Measurements from ENCODE around the gene GPRASP2.

The GPRASP2 gene

GRCh38 chrX:102745513-102745856 is 33.2 kb downstream of the GPRASP2 start:
- no peak for DNase-seq (ENCODE audit: insufficient read length, low spot score)
- no peak for FAIRE-seq
- no peak for TF ChIP-seq CTCF (IDR thresholded peaks at IDR 0.05; ENCODE audit: insufficient read depth, missing control alignments)

GRCh38 chrX:102745857-102746584 is 33.8 kb downstream of the GPRASP2 start:
- DNase-seq (ENCODE audit: insufficient read length, low spot score), result no peak
- TF ChIP-seq CTCF (IDR thresholded peaks at IDR 0.05; ENCODE audit: insufficient read depth, missing control alignments), result no peak
- FAIRE-seq, result no peak

- no peak for TF ChIP-seq CTCF (IDR thresholded peaks at IDR 0.05; ENCODE audit: insufficient read depth, missing control alignments)
- DNase-seq (ENCODE audit: insufficient read length, low spot score) (no peak), FAIRE-seq (no peak)
Observed at GRCh38 chrX:102765217-102765616, 53.0 kb downstream of the GPRASP2 start.

DNA sequence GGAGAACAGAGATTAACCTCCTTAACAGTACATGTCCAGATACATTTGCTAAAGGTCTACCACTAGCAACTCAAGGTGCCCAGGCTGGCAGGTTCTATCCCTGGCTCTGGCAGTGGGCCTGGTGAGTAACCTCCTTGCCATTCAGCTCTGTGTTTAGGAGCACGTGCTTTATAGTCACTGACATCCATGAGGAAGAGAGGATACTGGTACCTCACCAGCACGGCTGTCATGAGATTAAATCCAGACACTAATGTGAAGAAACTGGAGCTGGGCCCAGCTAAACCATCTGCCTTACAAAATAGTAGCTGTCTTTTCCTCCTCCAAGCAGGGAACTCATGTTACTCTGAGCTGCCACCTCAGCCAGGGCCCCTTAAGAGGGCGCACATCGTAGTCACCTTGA is 53.6 kb downstream of the GPRASP2 start:
- FAIRE-seq (no peak), DNase-seq (ENCODE audit: insufficient read length, low spot score) (no peak)
- TF ChIP-seq CTCF (IDR thresholded peaks at IDR 0.05; ENCODE audit: insufficient read depth, missing control alignments), result no peak

DNA sequence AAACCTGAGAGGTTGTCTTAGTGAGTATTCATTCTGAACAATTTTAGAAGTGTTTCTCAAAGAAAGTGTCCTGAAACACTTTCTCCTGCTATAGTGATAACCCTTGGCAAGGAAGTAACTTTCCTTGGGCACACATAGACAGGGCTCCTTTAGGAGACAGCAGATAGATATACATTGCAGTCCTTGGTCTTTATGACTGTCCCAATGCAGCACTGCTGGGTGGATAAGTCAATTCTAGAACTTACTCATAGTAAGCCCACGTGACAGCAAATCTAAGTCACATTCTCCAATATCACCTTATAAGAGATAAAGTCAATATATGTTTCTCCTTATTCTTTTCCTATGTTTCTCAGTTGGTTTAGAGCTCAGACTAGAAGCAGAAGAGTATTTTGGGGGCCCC is 55.0 kb downstream of the GPRASP2 start:
- TF ChIP-seq CTCF (IDR thresholded peaks at IDR 0.05; ENCODE audit: insufficient read depth, missing control alignments), result no peak
- no peak for FAIRE-seq

More for the DNA sequence above, 55.0 kb downstream of the GPRASP2 start:
- no peak for DNase-seq (ENCODE audit: insufficient read length, low spot score)
